PC-9 (cell line): ENCODE data around the gene EPB42.

Experiments
- CTCF ChIP-seq: fragments of 200-600 bp; sonication (generic); conservative IDR thresholded peaks from 2 replicates; pipeline ENCODE4 v1.6.1; 2017; ENCODE audit warnings: mixed run types, antibody characterized with exemption, mild to moderate bottlenecking, moderate library complexity
- EZH2 ChIP-seq: fragments of 200-600 bp; sonication (generic); IDR thresholded peaks from 2 replicates; pipeline ENCODE4 v1.8.0; 2017; ENCODE audit warnings: antibody characterized with exemption, low read depth

DNA sequence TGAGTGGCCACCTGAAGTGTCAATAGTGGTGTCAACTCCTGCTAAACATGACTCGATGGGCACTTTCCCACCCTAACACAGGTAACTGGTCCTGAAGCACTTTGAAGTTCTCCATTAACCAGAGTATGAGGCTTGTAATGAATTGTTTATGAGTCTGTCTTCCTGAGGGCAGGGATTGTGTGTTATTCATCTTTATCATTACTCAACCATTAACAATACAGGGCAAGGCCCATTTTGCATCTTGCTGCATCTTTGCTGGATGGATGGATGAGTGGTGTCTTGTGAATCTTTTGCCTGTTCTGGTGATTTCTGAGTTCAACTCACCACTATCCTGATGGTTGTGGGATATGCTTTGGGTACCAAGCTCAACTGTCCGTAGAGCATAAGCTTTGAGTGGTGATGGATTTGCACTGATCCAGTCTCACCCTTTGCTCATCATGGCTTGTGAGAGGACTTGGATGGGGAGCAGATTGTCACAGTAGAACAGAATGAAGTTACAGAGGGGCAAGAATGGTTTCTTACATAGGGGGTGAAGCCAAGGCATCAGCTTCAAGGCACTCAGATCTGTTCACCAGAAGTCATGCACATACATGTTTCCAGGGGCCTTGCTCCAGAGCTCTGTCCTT is 22.3 kb upstream of the EPB42 start:
- no peak for TF ChIP-seq CTCF
- no peak for TF ChIP-seq EZH2
